ENCODE results near the gene P2RX4. TPM values are rescaled to one million over a fixed set of nuclear protein-coding genes. Genes with fewer than 3 reads are reported as not detected.
A peak's percentile ranks its signal among the peaks of the same experiment; 100 is the strongest.
"Not testable (repeated sequence)": the region's sequence is repeated elsewhere in the genome, so short reads cannot be mapped to it uniquely, and the experiment has no call there.

The P2RX4 gene
- 17.7 and 18.6 TPM in 2 replicates for polyA plus RNA-seq (2013)

GRCh38 chr12:121209624-121210572 is at the start of gene P2RX4:
TSS of gene P2RX4 (plus strand) at chr12:121210129. CDS start at chr12:121210165, 36 bp downstream.
- peak within 1 kb of the TSS; percentile 100 for H4K8ac ChIP-seq (ENCODE audit: low read depth, low read length)
- H3K9me3 ChIP-seq (ENCODE audit: insufficient read depth, low read depth, low read length): no peaks in the 10 kb centered on the region
- peak within 1 kb of the TSS; percentile 93 for H2BK5ac ChIP-seq (ENCODE audit: low read depth, low read length, poor library complexity)
- H2BK12ac ChIP-seq (ENCODE audit: low read length): peak within 1 kb of the TSS; percentile 95
- H3K4me1 ChIP-seq (ENCODE audit: control insufficient read depth in 1 of 2, insufficient read depth in 2 of 2, low read length in 2 of 2): peaks cover 0 to 6% of the 10 kb centered on the region in 2 experiments
- peak within 1 kb of the TSS; percentile 98 for H3K4ac ChIP-seq (ENCODE audit: low read depth, low read length)
- peaks cover 8% of the 10 kb centered on the region for H3K79me1 ChIP-seq (ENCODE audit: low read length)
- no peaks in the 10 kb centered on the region for H3K27me3 ChIP-seq (ENCODE audit: insufficient read depth, low read length)
- no peak within 1 kb of the TSS for H3K23ac ChIP-seq (ENCODE audit: low read length)
- peak within 1 kb of the TSS; percentile 20 for H3K9ac ChIP-seq (ENCODE audit: low read length)
- H4K12ac ChIP-seq (ENCODE audit: low read depth, low read length): peak within 1 kb of the TSS; percentile 99
- peak within 1 kb of the TSS; percentile 80 for H3K4me3 ChIP-seq (ENCODE audit: low read depth, low read length)
- peak within 1 kb of the TSS; percentile 99 for H4K91ac ChIP-seq (ENCODE audit: low read depth, low read length)
- H3K79me2 ChIP-seq (ENCODE audit: control insufficient read depth, insufficient read depth, low read length, poor library complexity): peaks cover 7% of the 10 kb centered on the region
- no peaks in the 10 kb centered on the region for H3K36me3 ChIP-seq (ENCODE audit: control insufficient read depth in 1 of 2, insufficient read depth in 2 of 2, low read length in 2 of 2)
- peak within 1 kb of the TSS; percentile 100 for H2AFZ ChIP-seq (ENCODE audit: insufficient read depth, low read length, poor library complexity)
- no CpG with 5 or more reads among the region's 97 CpGs for WGBS (ENCODE audit: extremely low coverage, insufficient coverage, insufficient read length)
- H3K18ac ChIP-seq (ENCODE audit: low read length): peak within 1 kb of the TSS; percentile 100
- H3K27ac ChIP-seq (ENCODE audit: low read depth, low read length): peak within 1 kb of the TSS; percentile 80
- peak within 1 kb of the TSS; percentile 100 for H3K14ac ChIP-seq (ENCODE audit: low read length)
- DNase-seq: peak; percentile 87 to 90
- peak within 1 kb of the TSS; percentile 43 for H2AK5ac ChIP-seq (ENCODE audit: low read length)
- H2BK120ac ChIP-seq (ENCODE audit: insufficient read depth, low read length, poor library complexity): peak within 1 kb of the TSS; percentile 98
- H3K4me2 ChIP-seq (ENCODE audit: low read length): peak within 1 kb of the TSS; percentile 61

DNA sequence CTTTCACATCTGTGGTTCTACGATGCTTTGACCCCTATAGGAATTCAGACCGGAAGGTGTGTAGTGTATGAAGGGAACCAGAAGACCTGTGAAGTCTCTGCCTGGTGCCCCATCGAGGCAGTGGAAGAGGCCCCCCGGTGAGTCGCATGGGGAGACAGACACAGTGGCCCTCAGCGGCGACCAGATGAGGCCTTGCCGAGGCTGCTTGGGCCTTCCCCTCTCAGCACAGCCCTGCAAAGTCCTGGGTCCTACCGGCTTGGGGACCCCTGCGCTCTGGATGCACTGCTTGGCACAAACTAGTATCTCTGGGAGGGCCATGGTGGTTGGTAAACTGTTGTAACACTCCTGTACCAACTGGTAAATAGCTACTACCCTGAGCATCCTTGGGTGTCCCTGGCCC is 47.5 kb upstream of the P2RX4 start:
- H3K27me3 ChIP-seq (ENCODE audit: insufficient read depth, low read length): no peaks in the 10 kb centered on the region
- H3K18ac ChIP-seq (ENCODE audit: low read length): no peak overlapping the region
- no peak overlapping the region for H3K9ac ChIP-seq (ENCODE audit: low read length)
- H2AK5ac ChIP-seq (ENCODE audit: low read length): no peak overlapping the region
- no peak overlapping the region for H3K14ac ChIP-seq (ENCODE audit: low read length)
- H4K12ac ChIP-seq (ENCODE audit: low read depth, low read length): no peak overlapping the region
- no CpG with 5 or more reads among the region's 10 CpGs for WGBS (ENCODE audit: extremely low coverage, insufficient coverage, insufficient read length)
- no peaks in the 10 kb centered on the region for H3K36me3 ChIP-seq (ENCODE audit: control insufficient read depth in 1 of 2, insufficient read depth in 2 of 2, low read length in 2 of 2)
- no peak overlapping the region for H2BK12ac ChIP-seq (ENCODE audit: low read length)
- H3K27ac ChIP-seq (ENCODE audit: low read depth, low read length): no peak overlapping the region
- H3K4me1 ChIP-seq (ENCODE audit: control insufficient read depth in 1 of 2, insufficient read depth in 2 of 2, low read length in 2 of 2): peaks cover 11 to 19% of the 10 kb centered on the region in 2 experiments
- H2BK5ac ChIP-seq (ENCODE audit: low read depth, low read length, poor library complexity): no peak overlapping the region
- no peaks in the 10 kb centered on the region for H3K79me1 ChIP-seq (ENCODE audit: low read length)
- H3K4ac ChIP-seq (ENCODE audit: low read depth, low read length): no peak overlapping the region
- no peaks in the 10 kb centered on the region for H3K9me3 ChIP-seq (ENCODE audit: insufficient read depth, low read depth, low read length)
- no peak overlapping the region for H4K91ac ChIP-seq (ENCODE audit: low read depth, low read length)
- H3K4me3 ChIP-seq (ENCODE audit: low read depth, low read length): no peak overlapping the region
- no peaks in the 10 kb centered on the region for H3K79me2 ChIP-seq (ENCODE audit: control insufficient read depth, insufficient read depth, low read length, poor library complexity)
- H4K8ac ChIP-seq (ENCODE audit: low read depth, low read length): no peak overlapping the region
- no peak overlapping the region for H3K4me2 ChIP-seq (ENCODE audit: low read length)
- H2AFZ ChIP-seq (ENCODE audit: insufficient read depth, low read length, poor library complexity): no peak overlapping the region
- no peak overlapping the region for H2BK120ac ChIP-seq (ENCODE audit: insufficient read depth, low read length, poor library complexity)
- no peak for DNase-seq
- no peak overlapping the region for H3K23ac ChIP-seq (ENCODE audit: low read length)

GRCh38 chr12:121162985-121163384 is 46.9 kb upstream of the P2RX4 start:
- Histone ChIP-seq H2AFZ (ENCODE audit: insufficient read depth, low read length, poor library complexity) (no peak overlapping the region), H4K8ac (ENCODE audit: low read depth, low read length) (no peak overlapping the region), H2AK5ac (ENCODE audit: low read length) (no peak overlapping the region), H3K4me1 (ENCODE audit: control insufficient read depth in 1 of 2, insufficient read depth in 2 of 2, low read length in 2 of 2) (peaks cover 11 to 20% of the 10 kb centered on the region in 2 experiments), H3K27ac (ENCODE audit: low read depth, low read length) (no peak overlapping the region), H3K23ac (ENCODE audit: low read length) (no peak overlapping the region), H3K4me2 (ENCODE audit: low read length) (no peak overlapping the region), H3K36me3 (ENCODE audit: control insufficient read depth in 1 of 2, insufficient read depth in 2 of 2, low read length in 2 of 2) (no peaks in the 10 kb centered on the region), H2BK12ac (ENCODE audit: low read length) (no peak overlapping the region), H3K79me1 (ENCODE audit: low read length) (no peaks in the 10 kb centered on the region), H3K27me3 (ENCODE audit: insufficient read depth, low read length) (no peaks in the 10 kb centered on the region), H3K9ac (ENCODE audit: low read length) (no peak overlapping the region), H2BK120ac (ENCODE audit: insufficient read depth, low read length, poor library complexity) (no peak overlapping the region), H4K12ac (ENCODE audit: low read depth, low read length) (no peak overlapping the region), H2BK5ac (ENCODE audit: low read depth, low read length, poor library complexity) (no peak overlapping the region), H3K18ac (ENCODE audit: low read length) (no peak overlapping the region), H4K91ac (ENCODE audit: low read depth, low read length) (no peak overlapping the region), H3K4me3 (ENCODE audit: low read depth, low read length) (no peak overlapping the region), H3K4ac (ENCODE audit: low read depth, low read length) (no peak overlapping the region), H3K79me2 (ENCODE audit: control insufficient read depth, insufficient read depth, low read length, poor library complexity) (no peaks in the 10 kb centered on the region), H3K9me3 (ENCODE audit: insufficient read depth, low read depth, low read length) (no peaks in the 10 kb centered on the region), H3K14ac (ENCODE audit: low read length) (no peak overlapping the region)
- no peak for DNase-seq
- no CpG with 5 or more reads among the region's 2 CpGs for WGBS (ENCODE audit: extremely low coverage, insufficient coverage, insufficient read length)

- H2AFZ ChIP-seq (ENCODE audit: insufficient read depth, low read length, poor library complexity); H3K79me2 ChIP-seq (ENCODE audit: control insufficient read depth, insufficient read depth, low read length, poor library complexity); H3K36me3 ChIP-seq (ENCODE audit: control insufficient read depth in 1 of 2, insufficient read depth in 2 of 2, low read length in 2 of 2); H3K79me1 ChIP-seq (ENCODE audit: low read length); H4K12ac ChIP-seq (ENCODE audit: low read depth, low read length); H3K4ac ChIP-seq (ENCODE audit: low read depth, low read length); H3K18ac ChIP-seq (ENCODE audit: low read length); H2BK120ac ChIP-seq (ENCODE audit: insufficient read depth, low read length, poor library complexity); H2BK5ac ChIP-seq (ENCODE audit: low read depth, low read length, poor library complexity); DNase-seq; H3K23ac ChIP-seq (ENCODE audit: low read length); H4K8ac ChIP-seq (ENCODE audit: low read depth, low read length); H3K27me3 ChIP-seq (ENCODE audit: insufficient read depth, low read length); H2BK12ac ChIP-seq (ENCODE audit: low read length); H2AK5ac ChIP-seq (ENCODE audit: low read length); H3K9ac ChIP-seq (ENCODE audit: low read length); H3K9me3 ChIP-seq (ENCODE audit: insufficient read depth, low read depth, low read length); H3K4me3 ChIP-seq (ENCODE audit: low read depth, low read length); H3K27ac ChIP-seq (ENCODE audit: low read depth, low read length); H3K4me2 ChIP-seq (ENCODE audit: low read length); H3K14ac ChIP-seq (ENCODE audit: low read length): not testable (repeated sequence)
- WGBS (ENCODE audit: extremely low coverage, insufficient coverage, insufficient read length): no CpG with 5 or more reads among the region's 6 CpGs
- peak overlapping the region; percentile 31 for H4K91ac ChIP-seq (ENCODE audit: low read depth, low read length)
- H3K4me1 ChIP-seq (ENCODE audit: control insufficient read depth in 1 of 2, insufficient read depth in 2 of 2, low read length in 2 of 2): peaks cover 11 to 20% of the 10 kb centered on the region in 2 experiments
These were observed 45.1 kb upstream of the P2RX4 start for GRCh38 chr12:121164839-121165238.

Measured in trophoblast cell (in vitro differentiated cells and primary cell).